Ishikawa (cell line): ENCODE measurements around the gene ATG5.

Experiments used
- CEBPB ChIP-seq: IDR thresholded peaks from 2 replicates; pipeline ENCODE4 v1.6.1; 2012
- EP300 ChIP-seq: IDR thresholded peaks from 2 replicates; pipeline ENCODE4 v1.6.1; 2012; ENCODE audit warnings: borderline replicate concordance
- RAD21 ChIP-seq: IDR thresholded peaks from 2 replicates; pipeline ENCODE4 v1.6.1; 2012; ENCODE audit warnings: low read depth
- TAF1 ChIP-seq: IDR thresholded peaks from 2 replicates; pipeline ENCODE4 v1.6.1; 2012; ENCODE audit warnings: low read depth, mild to moderate bottlenecking

- TF ChIP-seq TAF1 (no peak), CEBPB (no peak), RAD21 (no peak), EP300 (no peak)
Measured at GRCh38 chr6:106300020-106300780, 25.4 kb downstream of the ATG5 start.
